Fibroblast of skin of right biceps (primary cell): ENCODE data around the gene VARS2.

Source experiments
- DNase-seq: peaks from one replicate; pipeline ENCODE4 v3.0.0-alpha.2; 2013

VARS2 gene

DNA sequence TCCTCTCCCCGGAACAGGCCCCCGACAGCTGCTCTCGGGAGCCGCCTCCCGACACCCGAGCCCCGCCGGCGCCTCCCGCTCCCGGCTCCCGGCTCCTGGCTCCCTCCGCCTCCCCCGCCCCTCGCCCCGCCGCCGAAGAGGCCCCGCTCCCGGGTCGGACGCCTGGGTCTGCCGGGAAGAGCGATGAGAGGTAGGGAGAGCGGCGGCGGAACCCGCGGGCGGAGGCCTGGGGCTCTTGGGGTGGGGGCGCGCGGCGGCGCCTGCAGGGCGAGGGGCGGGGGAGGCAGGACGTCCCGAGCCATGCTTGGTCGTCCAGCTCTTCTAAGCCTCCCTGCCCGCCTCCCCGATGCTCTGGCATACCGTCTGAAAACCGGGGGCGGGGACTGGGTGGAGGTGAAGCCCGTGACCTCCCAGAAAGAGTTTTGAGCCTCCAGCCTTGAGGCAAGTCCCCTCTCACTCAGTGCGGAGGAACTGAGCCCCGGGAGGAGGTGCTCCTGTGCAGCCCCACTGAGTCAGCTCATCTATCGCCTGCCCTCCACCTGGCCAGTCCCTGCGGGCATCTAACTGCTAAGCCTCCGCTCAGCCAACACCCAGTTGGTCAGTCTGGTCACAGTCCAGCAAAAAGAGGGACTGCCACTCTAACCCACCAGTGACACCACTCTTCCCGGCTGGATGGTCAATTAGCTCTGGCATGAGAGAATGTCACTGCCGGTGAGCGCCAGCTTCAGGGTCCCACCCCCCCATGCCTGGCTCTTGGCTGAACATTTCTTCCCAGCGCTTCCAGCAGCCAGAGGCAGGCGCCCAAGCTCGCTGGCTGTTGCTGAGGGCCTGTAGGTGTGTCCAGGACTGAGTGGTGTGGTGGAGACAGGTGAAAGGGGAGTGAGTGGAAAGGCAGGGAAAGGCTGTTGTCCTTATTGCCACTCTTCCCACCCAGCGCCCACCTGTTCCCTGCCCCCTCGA, 29.2 kb upstream of the VARS2 start:
- DNase-seq, result peak; percentile 44

DNA sequence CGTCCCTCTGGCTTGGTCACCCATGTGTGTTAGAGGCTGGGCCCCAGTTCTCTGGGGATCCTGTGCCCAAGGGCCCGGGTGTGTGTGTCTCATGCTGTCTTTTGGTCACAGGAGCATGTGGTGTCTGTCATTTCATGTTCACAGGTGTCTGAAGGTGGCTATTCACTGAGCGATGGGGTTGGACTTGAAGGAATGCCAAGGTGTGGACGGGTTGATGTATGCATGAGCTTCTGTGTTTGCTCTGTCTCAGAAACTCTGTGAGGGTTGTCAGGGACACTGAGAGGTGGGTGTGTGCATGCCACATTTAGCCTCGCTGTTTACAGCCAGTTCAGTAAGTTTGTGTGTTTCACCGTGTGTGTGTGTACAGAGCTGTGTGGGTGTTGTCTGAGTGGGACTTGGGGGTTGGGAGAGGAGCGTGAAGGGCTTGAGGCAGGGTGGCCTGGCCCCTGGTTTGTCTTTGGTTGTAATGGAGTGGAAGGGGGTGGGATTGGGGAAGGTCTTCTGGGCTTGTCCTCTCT, 28.5 kb upstream of the VARS2 start:
- no peak for DNase-seq

DNA sequence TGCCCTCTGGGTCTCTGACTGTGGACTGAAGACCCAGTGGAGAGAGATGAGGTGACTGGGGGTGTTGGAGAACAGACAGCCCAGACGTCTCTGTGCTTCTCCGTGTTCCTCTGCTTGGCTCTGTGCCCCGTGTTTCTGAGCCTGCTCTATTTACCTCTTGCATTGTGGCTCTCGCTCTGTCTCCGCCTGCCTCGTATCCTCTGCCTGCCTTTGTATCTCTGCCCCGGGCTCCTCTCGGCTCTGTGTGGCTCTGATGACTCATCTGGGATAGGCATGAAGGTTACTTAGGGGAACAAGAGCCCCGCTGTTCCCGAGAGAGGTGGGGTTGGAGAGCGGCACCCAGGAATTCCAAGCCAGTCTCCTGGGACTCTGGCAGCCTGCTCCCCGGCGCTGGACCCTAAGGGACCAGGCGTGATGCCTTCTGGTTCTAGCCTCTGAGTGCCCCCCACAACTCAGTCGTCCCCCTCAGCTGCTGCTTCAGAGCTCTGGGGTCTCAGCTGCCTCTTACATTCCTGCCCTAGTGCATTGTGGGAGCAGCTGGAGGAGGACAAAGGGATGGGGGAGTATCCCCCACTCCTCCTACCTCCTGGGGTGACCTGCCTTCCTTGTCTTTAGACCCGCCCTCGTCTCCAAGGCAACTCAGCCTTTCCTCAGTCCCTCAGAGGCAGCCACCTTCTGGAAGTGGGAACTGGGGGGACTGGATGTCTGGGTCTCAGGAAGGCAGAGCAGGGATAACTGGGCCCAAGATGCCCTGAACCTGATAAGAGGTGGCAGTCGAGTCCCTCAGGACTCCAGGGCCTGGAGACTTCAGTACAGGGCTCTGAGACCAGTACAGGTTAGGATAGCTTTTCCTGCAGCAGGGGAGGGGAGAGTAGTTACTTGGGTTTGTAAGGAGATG, 27.8 kb upstream of the VARS2 start:
- peak; percentile 86 for DNase-seq

DNA sequence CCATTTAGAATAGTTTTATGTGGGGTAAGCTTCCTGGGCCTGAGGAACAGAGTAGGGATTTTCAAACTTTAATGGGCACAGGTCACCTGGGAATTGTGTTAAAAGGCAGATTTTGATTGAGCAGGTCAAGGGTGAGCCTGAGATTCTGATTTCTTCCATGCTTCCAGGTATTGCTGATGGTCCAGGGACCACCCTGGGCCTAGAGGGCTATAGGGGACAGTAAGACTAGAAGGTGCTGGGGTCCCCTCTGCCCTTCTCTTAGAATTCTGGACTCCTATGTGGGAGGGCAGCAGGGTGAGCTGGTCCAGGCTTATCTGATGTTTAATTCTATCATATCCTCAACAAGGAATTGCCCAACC, 27.2 kb upstream of the VARS2 start:
- DNase-seq, result no peak

DNA sequence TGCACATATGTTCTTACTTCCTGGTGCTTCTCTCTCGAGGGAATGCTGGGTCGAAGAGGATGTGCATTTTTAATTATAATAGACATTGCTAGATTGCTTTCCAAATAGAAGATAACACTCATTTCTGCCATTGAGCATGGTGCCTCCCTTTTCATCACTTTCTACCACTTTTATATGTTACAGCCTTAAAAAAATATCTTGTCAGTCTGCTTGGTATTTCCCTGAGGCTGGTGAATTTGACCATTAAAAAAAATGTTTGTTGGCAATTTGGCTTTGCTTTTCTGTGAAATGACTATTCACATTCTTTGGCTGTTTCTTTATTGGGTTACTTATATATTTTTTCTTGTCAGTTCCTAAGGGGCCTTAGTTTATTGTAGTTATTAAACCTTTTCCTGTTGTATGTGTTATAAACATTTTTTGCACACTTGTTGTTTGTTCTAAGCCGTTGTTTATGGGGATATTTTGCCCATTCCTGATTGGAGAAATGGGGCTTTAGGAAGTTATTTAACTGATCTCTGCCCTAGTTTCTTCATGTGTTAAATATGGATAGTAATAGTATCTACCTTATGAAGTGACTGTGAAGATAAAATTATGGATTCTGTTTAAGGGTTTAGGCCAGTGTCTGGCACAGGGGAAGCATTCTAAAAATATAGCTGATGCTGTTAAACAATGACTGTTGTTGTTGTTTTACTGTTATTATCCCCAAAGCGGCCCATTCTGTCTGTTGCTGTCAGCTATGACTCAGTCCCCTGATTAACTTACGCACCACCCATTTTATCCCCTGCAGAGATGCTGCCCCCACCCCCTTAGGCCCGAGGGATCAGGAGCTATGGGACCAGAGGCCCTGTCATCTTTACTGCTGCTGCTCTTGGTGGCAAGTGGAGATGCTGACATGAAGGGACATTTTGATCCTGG, 25.9 kb upstream of the VARS2 start:
- peak; percentile 64 for DNase-seq

DNA sequence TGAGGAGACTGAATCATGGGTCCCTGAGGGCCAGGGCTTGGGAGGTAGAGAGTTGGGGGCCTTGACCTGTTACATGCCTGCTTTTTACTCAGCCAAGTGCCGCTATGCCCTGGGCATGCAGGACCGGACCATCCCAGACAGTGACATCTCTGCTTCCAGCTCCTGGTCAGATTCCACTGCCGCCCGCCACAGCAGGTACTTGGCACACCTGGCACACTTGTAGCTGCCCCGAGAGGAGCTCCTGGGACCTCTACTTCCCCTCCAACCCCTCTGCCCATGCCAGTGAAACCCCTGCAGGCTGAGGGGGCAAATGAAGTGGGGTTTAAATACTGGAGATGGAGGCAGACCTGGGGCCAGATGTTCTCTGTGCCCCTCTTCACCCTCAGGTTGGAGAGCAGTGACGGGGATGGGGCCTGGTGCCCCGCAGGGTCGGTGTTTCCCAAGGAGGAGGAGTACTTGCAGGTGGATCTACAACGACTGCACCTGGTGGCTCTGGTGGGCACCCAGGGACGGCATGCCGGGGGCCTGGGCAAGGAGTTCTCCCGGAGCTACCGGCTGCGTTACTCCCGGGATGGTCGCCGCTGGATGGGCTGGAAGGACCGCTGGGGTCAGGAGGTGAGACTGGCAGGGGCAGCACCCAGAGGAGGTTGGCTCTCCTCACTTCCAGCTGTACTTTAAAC, 25.1 kb upstream of the VARS2 start:
- no peak for DNase-seq

DNA sequence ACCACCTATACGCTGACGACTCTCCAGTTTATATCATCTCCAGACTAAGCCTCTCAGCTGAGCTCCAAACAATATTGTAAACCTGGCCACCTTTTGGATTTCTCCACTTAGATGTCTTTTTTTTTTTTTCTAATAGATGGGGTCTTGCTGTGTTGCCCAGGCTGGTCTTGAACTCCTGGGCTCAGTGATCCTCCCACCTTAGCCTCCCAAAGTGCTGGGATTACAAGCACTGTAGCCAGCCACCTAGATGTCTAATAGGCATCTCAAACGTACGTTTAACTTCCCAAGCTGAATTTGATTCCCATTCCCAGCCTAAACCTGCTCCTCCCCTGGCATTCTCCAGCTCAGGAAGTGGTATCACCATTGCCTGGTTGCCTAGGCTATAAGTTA, 24.5 kb upstream of the VARS2 start:
- DNase-seq, result no peak

DNA sequence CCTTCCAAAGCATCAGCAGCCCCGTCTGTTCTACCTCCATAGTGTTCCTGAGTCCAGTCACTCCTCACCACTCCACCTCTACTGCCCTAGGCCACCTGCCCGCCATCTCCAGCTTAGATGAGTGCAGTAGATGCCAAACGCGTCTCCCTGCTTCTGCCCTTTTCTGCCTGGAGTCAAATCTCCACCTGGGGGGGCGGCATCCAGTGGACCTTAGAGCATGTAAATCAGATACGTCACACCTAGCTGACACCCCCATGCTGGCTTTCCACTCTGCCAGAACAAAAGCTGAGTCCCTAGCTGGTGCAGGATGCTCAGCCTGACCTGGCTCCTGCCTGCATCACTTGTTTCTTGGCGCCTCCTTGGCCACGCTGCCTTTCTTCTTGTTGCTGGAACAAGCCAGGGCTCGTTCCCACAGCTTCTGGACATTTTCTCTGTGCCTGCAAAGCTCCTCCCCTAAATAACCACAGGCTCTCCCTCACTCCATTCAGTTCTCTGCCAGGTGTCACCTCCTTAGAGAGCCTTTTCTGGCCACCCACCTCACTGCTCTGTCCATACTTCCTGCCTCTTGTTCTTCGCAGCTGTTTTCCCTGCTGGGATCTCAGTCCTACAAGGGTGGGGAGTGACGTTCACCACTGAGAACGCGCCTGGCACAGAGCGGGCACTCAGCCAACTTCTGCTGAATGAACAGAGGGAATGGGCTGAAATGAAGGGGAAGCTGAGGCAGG, 24.0 kb upstream of the VARS2 start:
- DNase-seq, result no peak

DNA sequence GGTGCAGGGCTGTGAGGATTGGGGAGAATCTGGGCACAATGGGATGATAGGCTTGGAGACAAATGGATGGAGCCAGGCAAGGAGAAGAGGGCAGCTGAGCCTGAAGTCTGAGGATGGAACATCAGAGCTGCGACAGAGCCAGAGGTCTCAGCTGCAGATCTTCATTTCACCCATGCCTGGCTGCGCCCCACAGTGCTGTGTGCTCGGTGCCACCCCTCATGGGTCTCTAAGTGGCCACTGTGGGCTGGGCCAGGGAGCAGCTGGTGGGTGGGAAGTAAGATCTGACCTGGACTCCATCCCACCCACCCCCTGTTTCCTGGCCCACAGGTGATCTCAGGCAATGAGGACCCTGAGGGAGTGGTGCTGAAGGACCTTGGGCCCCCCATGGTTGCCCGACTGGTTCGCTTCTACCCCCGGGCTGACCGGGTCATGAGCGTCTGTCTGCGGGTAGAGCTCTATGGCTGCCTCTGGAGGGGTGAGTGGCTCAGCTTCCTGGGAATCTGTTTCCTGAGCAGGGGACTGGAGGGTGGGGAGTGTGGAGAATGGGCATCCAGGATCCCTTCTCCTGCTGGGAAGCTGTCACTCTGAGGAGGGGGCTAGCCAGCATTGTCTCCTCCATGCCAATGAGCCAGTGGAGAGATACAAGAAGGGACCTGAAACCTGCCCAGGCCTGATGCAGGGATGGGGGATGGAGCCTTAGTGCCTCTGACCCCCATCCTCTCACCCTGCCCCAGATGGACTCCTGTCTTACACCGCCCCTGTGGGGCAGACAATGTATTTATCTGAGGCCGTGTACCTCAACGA, 23.2 kb upstream of the VARS2 start:
- no peak for DNase-seq

DNA sequence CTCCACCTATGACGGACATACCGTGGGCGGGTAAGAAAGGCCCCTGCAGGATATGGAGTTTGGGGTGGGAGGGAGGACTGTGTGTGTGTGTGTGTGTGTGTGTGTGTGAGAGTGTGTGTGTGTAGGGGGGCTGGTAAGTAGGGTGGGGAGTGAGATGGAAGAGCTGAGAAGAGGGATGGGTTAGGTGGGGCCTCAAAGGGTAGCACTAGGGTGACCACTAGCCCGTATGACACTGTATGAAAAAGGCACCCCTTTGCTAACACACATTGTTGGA, 22.7 kb upstream of the VARS2 start:
- DNase-seq, result no peak

DNA sequence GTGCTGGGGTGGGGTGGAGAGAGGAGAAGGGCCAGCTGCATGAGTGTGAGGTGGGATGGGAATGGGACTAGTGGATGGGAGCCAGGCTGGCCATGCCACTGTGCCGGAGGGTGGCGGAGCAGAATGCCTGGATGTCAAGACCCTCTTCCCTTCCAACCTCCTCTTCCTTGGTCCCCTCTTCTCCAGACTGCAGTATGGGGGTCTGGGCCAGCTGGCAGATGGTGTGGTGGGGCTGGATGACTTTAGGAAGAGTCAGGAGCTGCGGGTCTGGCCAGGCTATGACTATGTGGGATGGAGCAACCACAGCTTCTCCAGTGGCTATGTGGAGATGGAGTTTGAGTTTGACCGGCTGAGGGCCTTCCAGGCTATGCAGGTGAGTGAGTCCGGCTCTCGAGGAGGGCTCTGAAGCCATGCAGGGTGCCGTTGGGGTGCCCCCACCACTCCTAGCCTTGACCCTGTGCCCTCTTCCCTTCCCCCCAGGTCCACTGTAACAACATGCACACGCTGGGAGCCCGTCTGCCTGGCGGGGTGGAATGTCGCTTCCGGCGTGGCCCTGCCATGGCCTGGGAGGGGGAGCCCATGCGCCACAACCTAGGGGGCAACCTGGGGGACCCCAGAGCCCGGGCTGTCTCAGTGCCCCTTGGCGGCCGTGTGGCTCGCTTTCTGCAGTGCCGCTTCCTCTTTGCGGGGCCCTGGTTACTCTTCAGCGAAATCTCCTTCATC, 22.1 kb upstream of the VARS2 start:
- DNase-seq, result no peak

DNA sequence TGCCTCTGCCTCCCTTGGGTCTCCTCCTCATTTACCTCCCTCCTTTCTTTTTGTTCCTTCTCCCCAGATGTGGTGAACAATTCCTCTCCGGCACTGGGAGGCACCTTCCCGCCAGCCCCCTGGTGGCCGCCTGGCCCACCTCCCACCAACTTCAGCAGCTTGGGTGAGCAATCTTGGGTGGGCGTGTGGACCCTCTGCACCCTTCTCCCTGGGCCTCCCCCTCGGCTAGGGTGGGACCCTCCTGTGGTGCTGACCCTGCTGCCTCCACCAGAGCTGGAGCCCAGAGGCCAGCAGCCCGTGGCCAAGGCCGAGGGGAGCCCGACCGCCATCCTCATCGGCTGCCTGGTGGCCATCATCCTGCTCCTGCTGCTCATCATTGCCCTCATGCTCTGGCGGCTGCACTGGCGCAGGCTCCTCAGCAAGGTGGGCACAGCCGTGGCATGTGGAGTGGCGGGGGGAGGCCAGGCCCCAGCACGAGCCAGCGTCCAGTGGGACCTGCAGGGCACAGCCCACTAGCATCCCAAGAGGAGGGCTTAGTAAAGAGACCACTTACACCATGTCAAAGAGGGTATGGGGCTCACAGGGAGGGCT, 20.9 kb upstream of the VARS2 start:
- no peak for DNase-seq

DNA sequence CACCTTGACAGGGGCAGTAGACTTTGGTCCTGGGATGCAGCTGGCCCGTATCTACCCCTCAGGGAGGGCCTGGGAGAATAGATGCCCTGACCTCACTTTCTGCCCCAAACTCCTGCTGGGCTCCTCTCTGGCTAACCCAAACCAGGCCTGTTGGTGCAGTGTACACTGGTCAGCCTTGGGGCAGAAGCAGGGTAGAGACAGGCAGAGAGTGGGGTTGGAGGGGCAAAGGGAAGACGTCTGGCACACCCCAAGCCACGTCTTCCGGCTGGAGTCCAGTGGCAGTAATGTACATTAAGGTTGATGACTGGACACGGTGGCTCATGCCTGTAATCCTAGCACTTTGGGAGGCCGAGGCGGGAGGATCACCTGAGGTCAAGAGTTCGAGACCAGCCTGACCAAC, 20.4 kb upstream of the VARS2 start:
- DNase-seq, result no peak

DNA sequence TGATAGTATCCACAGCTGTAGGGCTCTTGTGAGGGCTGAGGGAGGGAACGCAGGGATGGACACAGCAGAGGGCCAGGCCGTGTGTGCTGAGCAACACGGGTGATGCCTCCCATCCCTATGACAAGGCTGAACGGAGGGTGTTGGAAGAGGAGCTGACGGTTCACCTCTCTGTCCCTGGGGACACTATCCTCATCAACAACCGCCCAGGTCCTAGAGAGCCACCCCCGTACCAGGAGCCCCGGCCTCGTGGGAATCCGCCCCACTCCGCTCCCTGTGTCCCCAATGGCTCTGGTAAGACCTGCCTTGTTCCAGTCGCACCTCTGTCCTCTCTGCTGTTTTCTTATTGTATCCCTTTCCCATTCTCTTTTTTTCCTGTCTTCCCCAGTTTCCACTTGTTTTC, 19.7 kb upstream of the VARS2 start:
- DNase-seq, result no peak

DNA sequence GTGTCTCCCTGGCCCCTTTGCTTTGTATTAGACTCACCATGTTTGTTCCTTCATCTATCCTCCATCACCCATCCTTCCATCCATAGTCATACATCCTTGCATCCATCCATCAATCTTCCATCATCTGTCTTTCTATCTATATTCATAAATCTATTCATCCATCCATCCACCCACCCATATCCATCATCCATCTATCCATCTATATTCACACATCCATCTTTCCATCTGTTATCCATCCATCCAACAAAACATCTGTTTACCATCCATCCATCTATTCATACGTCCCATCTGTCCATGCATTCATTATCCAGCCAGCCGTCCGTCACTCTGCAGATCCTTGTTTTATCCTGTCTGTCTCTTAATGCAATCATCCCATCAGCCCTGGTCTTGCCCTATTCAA, 19.1 kb upstream of the VARS2 start:
- no peak for DNase-seq

DNA sequence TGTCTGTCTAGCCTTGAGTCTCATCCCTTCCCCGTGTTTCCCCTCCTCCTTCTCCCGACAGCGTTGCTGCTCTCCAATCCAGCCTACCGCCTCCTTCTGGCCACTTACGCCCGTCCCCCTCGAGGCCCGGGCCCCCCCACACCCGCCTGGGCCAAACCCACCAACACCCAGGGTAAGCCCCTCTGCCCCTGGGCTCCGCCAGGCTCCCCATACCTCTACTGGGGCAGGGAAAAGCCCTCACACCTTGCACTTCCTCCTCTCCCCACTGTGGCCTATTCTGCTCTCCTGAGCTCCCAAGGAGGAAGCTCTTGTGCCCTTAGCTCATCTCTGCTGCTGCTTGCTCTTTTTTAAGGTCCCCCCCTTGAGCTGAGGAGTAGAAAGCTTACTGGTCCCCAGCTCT, 18.7 kb upstream of the VARS2 start:
- DNase-seq, result no peak

DNA sequence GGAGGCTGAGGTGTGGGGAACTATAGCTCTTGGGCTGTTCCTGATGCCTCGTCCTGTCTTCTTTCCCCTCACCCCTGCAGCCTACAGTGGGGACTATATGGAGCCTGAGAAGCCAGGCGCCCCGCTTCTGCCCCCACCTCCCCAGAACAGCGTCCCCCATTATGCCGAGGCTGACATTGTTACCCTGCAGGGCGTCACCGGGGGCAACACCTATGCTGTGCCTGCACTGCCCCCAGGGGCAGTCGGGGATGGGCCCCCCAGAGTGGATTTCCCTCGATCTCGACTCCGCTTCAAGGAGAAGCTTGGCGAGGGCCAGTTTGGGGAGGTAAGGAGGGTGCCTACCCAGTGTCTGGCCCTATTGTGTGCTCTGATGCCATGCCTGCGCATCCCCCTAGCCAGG, 17.5 kb upstream of the VARS2 start:
- no peak for DNase-seq

DNA sequence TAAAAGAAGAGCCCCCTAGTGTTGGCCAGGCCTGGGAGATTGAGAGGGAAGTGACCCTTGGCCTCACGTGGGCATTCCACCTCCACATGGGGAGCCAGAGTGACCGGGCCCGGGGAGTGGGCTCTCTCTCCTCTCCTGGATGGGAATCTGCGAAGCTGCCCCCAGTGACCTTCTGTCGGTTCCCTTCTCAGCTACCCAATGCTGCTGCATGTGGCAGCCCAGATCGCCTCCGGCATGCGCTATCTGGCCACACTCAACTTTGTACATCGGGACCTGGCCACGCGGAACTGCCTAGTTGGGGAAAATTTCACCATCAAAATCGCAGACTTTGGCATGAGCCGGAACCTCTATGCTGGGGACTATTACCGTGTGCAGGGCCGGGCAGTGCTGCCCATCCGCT, 16.2 kb upstream of the VARS2 start:
- DNase-seq, result no peak

DNA sequence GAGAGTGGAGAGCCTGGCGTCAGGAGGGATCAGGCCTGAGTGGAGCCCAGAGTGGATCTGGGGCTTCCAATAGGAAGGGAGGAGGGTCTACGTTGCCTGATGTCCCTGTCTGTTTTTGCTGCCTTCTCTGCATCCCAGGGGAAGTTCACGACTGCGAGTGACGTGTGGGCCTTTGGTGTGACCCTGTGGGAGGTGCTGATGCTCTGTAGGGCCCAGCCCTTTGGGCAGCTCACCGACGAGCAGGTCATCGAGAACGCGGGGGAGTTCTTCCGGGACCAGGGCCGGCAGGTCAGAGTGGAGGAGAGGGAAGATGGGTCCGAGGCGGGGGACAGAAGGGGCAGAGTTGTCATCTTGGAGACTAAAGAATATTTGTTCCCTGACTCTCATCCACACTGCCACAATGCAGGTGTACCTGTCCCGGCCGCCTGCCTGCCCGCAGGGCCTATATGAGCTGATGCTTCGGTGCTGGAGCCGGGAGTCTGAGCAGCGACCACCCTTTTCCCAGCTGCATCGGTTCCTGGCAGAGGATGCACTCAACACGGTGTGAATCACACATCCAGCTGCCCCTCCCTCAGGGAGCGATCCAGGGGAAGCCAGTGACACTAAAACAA, 15.2 kb upstream of the VARS2 start:
- DNase-seq, result no peak
